HepG2 (cell line): ENCODE results near the gene KPNA3. TPM values are rescaled to one million over a fixed set of nuclear protein-coding genes. Genes with fewer than 3 reads are reported as not detected.
A peak's percentile ranks its signal among the peaks of the same experiment; 100 is the strongest.

ENCODE experiments used
- AFF4 ChIP-seq: sonication (generic); formaldehyde crosslinking; IDR thresholded peaks from 2 replicates; pipeline ENCODE4 v1.4.0; 2020; ENCODE audit warnings: missing genetic modification reagents
- ATF2 ChIP-seq: sonication (generic); formaldehyde crosslinking; IDR thresholded peaks from 2 replicates; pipeline ENCODE4 v1.4.0; 2020; ENCODE audit warnings: missing genetic modification reagents
- DMAP1 ChIP-seq: IDR thresholded peaks from 2 replicates; pipeline ENCODE4 v1.6.1; 2016
- ELK4 ChIP-seq: sonication (generic); formaldehyde crosslinking; IDR thresholded peaks from 2 replicates; pipeline ENCODE4 v1.9.0; 2021; ENCODE audit warnings: missing genetic modification reagents, borderline replicate concordance
- GABPA ChIP-seq, 2 experiments: IDR thresholded peaks; 2 replicates each; pipeline ENCODE4 v1.6.1; 2011 to 2016; ENCODE audit warnings: low read depth in 2 of 2, low read length in 1 of 2, missing biosample characterization in 1 of 2, missing genetic modification characterization in 1 of 2
- GTF3A ChIP-seq: sonication (generic); formaldehyde crosslinking; conservative IDR thresholded peaks from 2 replicates; pipeline ENCODE4 v1.4.0; 2020; ENCODE audit warnings: mild to moderate bottlenecking, missing genetic modification reagents
- JUND ChIP-seq: sonication (generic); formaldehyde crosslinking; IDR thresholded peaks from 2 replicates; pipeline ENCODE4 v1.8.0; 2022; ENCODE audit warnings: mild to moderate bottlenecking, missing genetic modification reagents
- MYC ChIP-seq: sonication (generic); formaldehyde crosslinking; IDR thresholded peaks from 2 replicates; pipeline ENCODE4 v1.9.0; 2021; ENCODE audit warnings: missing genetic modification reagents, borderline replicate concordance
- POLR2AphosphoS5 ChIP-seq: IDR thresholded peaks from 2 replicates; pipeline ENCODE4 v1.6.1; 2012; ENCODE audit warnings: low read depth, low read length
- POLR2G ChIP-seq: fragments of 200-400 bp; formaldehyde crosslinking; IDR thresholded peaks from 2 replicates; pipeline ENCODE4 v1.6.1; 2018; ENCODE audit warnings: mild to moderate bottlenecking, low read depth, low read length, moderate library complexity
- SALL1 ChIP-seq: sonication (generic); formaldehyde crosslinking; IDR thresholded peaks from 2 replicates; pipeline ENCODE4 v1.8.0; 2022; ENCODE audit warnings: mild to moderate bottlenecking, missing genetic modification reagents
- ZBTB10 ChIP-seq: sonication (generic); formaldehyde crosslinking; IDR thresholded peaks from 2 replicates; pipeline ENCODE4 v1.4.0; 2020; ENCODE audit warnings: missing genetic modification reagents, borderline replicate concordance
- ZFP1 ChIP-seq: IDR thresholded peaks from 2 replicates; pipeline ENCODE4 v1.6.1; 2016
- ZFP62 ChIP-seq: sonication (generic); formaldehyde crosslinking; IDR thresholded peaks from 2 replicates; pipeline ENCODE4 v1.4.0; 2020; ENCODE audit warnings: missing genetic modification reagents
- ZFY ChIP-seq: sonication (generic); formaldehyde crosslinking; IDR thresholded peaks from 2 replicates; pipeline ENCODE4 v1.4.0; 2020; ENCODE audit warnings: missing genetic modification reagents
- ZMYM3 ChIP-seq: sonication (generic); formaldehyde crosslinking; IDR thresholded peaks from 2 replicates; pipeline ENCODE4 v1.5.1; 2020; ENCODE audit warnings: mild to moderate bottlenecking, missing genetic modification reagents
- ZNF3 ChIP-seq: IDR thresholded peaks from 2 replicates; pipeline ENCODE4 v1.7.0; 2017; ENCODE audit warnings: inconsistent platforms
- ZNF329 ChIP-seq: sonication (generic); formaldehyde crosslinking; IDR thresholded peaks from 2 replicates; pipeline ENCODE4 v1.9.0; 2021; ENCODE audit warnings: low read depth, mild to moderate bottlenecking, missing genetic modification reagents
- ZNF570 ChIP-seq: sonication (generic); formaldehyde crosslinking; IDR thresholded peaks from 2 replicates; pipeline ENCODE4 v1.4.0; 2020; ENCODE audit warnings: mild to moderate bottlenecking, missing genetic modification reagents, borderline replicate concordance
- ZNF746 ChIP-seq: sonication (generic); formaldehyde crosslinking; IDR thresholded peaks from 2 replicates; pipeline ENCODE4 v1.8.0; 2022; ENCODE audit warnings: mild to moderate bottlenecking, missing genetic modification reagents
- ZNF841 ChIP-seq: sonication (generic); formaldehyde crosslinking; IDR thresholded peaks from 2 replicates; pipeline ENCODE4 v1.8.1; 2023; ENCODE audit warnings: missing genetic modification reagents, borderline replicate concordance
- ZSCAN20 ChIP-seq: sonication (generic); formaldehyde crosslinking; IDR thresholded peaks from 2 replicates; pipeline ENCODE4 v1.4.0; 2020; ENCODE audit warnings: missing genetic modification reagents, mild to moderate bottlenecking, borderline replicate concordance
- polyA plus RNA-seq, 8 experiments: library from polyadenylated mRNA; depleted of rRNA in 3 of 8; stranded (reverse) in 7 of 8; unstranded in 1 of 8; fragments of >200 nt; fragmentation: Illumina TruSeq in 4 of 8; extraction: Trizol in 4 of 8; gene quantifications; 2 replicates each; pipeline versions ENCODE4 v1.2.1 to v1.2.3, GENCODE V29; 2011 to 2016; ENCODE audit warnings: low read depth in 4 of 8, missing spikeins in 1 of 8, mixed read lengths in 1 of 8; ENCODE audit not compliant: insufficient read depth in 1 of 8
- total RNA-seq, 5 experiments: library from RNA; depleted of rRNA; stranded (reverse); fragments of >200 nt; fragmentation: Illumina TruSeq; extraction: Trizol; gene quantifications; 2 replicates each; pipeline ENCODE4 v1.2.3, GENCODE V29; 2016; ENCODE audit warnings: low read depth in 1 of 5

Gene KPNA3
- total and polyA plus RNA-seq, 2 of the 13 experiments (the other 11 are each of a cell fraction or from before 2014, with no cell fraction given), result 13.0 to 28.9 TPM

- no peak for TF ChIP-seq ZBTB10 (CRISPR knock-in tag)
- TF ChIP-seq ATF2 (CRISPR knock-in tag), result peak; percentile 85; the same call in 1 of the 2 replicates
- no peak for TF ChIP-seq ZNF570 (CRISPR knock-in tag)
- TF ChIP-seq ZFP1, result 0 out of 2 replicates have a peak, but pooled peaks have one; percentile 34
- no peak for TF ChIP-seq AFF4 (CRISPR knock-in tag)
- peak; percentile 50; the same call in 1 of the 2 replicates for TF ChIP-seq ZMYM3
- no peak for TF ChIP-seq ZNF329
- no peak for TF ChIP-seq ZFP62 (CRISPR knock-in tag)
- TF ChIP-seq POLR2AphosphoS5, result no peak
- TF ChIP-seq GTF3A, result no peak
- no peak for TF ChIP-seq ZFY (CRISPR knock-in tag)
- TF ChIP-seq ZNF746 (CRISPR knock-in tag), result peak; percentile 37; the same call in 1 of the 2 replicates
- TF ChIP-seq POLR2G, result no peak
- no peak for TF ChIP-seq GABPA (IDR thresholded peaks at IDR 0.05; ENCODE audit: low read depth, low read length)
- no peak for TF ChIP-seq GABPA (CRISPR knock-in tag; IDR thresholded peaks at IDR 0.05; ENCODE audit: low read depth)
- no peak for TF ChIP-seq ZNF3 (CRISPR knock-in tag)
- no peak for TF ChIP-seq ELK4
- no peak for TF ChIP-seq ZNF841
- TF ChIP-seq DMAP1 (CRISPR knock-in tag), result peak; percentile 46; the same call in 1 of the 2 replicates
- 0 out of 2 replicates have a peak, but pooled peaks have one; percentile 57 for TF ChIP-seq JUND
- peak; percentile 86 for TF ChIP-seq SALL1 (CRISPR knock-in tag)
- TF ChIP-seq ZSCAN20 (CRISPR knock-in tag), result no peak
- no peak for TF ChIP-seq MYC (CRISPR knock-in tag)
Observed at GRCh38 chr13:49807681-49808080, 15.2 kb upstream of the KPNA3 start (continued).
